Endodermal cell (in vitro differentiated cells): ENCODE results near the gene TARBP1. TPM values are rescaled to one million over a fixed set of nuclear protein-coding genes. Genes with fewer than 3 reads are reported as not detected.

Source experiments
- DNase-seq: peaks from one replicate; pipeline ENCODE4 v3.0.0-alpha.2; 2017
- H3K27ac ChIP-seq: 2 replicates; pipeline ENCODE4 v1.5.1; 2013; ENCODE audit warnings: mild to moderate bottlenecking, low read depth, low read length, moderate library complexity
- H3K27me3 ChIP-seq: 2 replicates; pipeline ENCODE4 v1.6.1; 2013; ENCODE audit warnings: mild to moderate bottlenecking, low read length, moderate library complexity; ENCODE audit not compliant: insufficient read depth, control insufficient read depth, poor library complexity, severe bottlenecking
- H3K36me3 ChIP-seq: 2 replicates; pipeline ENCODE4 v1.7.0; 2013; ENCODE audit warnings: mild to moderate bottlenecking, low read length, moderate library complexity; ENCODE audit not compliant: control insufficient read depth, insufficient read depth
- H3K4me1 ChIP-seq: one replicate; pipeline ENCODE4 v1.7.0; 2013; ENCODE audit warnings: low read length; ENCODE audit not compliant: control insufficient read depth, insufficient read depth
- H3K4me3 ChIP-seq: 2 replicates; pipeline ENCODE4 v1.5.1; 2013; ENCODE audit warnings: mild to moderate bottlenecking, low read length, moderate library complexity
- H3K9ac ChIP-seq: 2 replicates; pipeline ENCODE4 v1.6.1; 2013; ENCODE audit warnings: mild to moderate bottlenecking, low read length, moderate library complexity; ENCODE audit not compliant: poor library complexity, severe bottlenecking; ENCODE audit errors: extremely low read depth
- H3K9me3 ChIP-seq: 2 replicates; pipeline ENCODE4 v1.6.1; 2013; ENCODE audit warnings: mild to moderate bottlenecking, low read length, moderate library complexity; ENCODE audit not compliant: control insufficient read depth
- H3K27ac Mint-ChIP-seq: 2 replicates; pipeline ENCODE4 v1.8.0; 2020; ENCODE audit warnings: mixed read lengths
- H3K27me3 Mint-ChIP-seq: 2 replicates; pipeline ENCODE4 v1.8.0; 2021; ENCODE audit warnings: mild to moderate bottlenecking, mixed read lengths; ENCODE audit not compliant: insufficient read depth
- H3K36me3 Mint-ChIP-seq: 2 replicates; pipeline ENCODE4 v1.8.0; 2020; ENCODE audit warnings: low read depth, mixed read lengths
- H3K4me1 Mint-ChIP-seq: 2 replicates; pipeline ENCODE4 v1.8.0; 2020; ENCODE audit warnings: mixed read lengths
- H3K4me3 Mint-ChIP-seq: 2 replicates; pipeline ENCODE4 v1.8.0; 2020; ENCODE audit warnings: mild to moderate bottlenecking, moderate library complexity, mixed read lengths
- H3K9me3 Mint-ChIP-seq: 2 replicates; pipeline ENCODE4 v1.8.0; 2020; ENCODE audit warnings: mild to moderate bottlenecking, mixed read lengths
- CTCF ChIP-seq: fragments of 200-600 bp; sonication (generic); conservative IDR thresholded peaks from 2 replicates; pipeline ENCODE4 v1.5.0; 2021; ENCODE audit warnings: antibody characterized with exemption, mild to moderate bottlenecking
- WGBS, 2 experiments: methylation state at CpG; one replicate each; pipeline versions ENCODE4 v1.1.5 to v1.1.7; 2013; ENCODE audit warnings: missing lambda C conversion rate in 2 of 2, mixed read lengths in 1 of 2; ENCODE audit not compliant: insufficient coverage in 1 of 2, insufficient read length in 1 of 2; 5-methylcytosine and 5-hydroxymethylcytosine counted together
- total RNA-seq, 2 donors: library from RNA; stranded (reverse); fragmentation: NEBNext Ultra II Directional in 1 of 2; extraction: Animal tissue kit (Norgen Biotek cat#: 25700) in 1 of 2; gene quantifications; 2 replicates in 1 of 2; 3 replicates in 1 of 2; pipeline ENCODE4 v1.2.1, GENCODE V29; 2021

TARBP1 gene
- total RNA-seq, 2 donors from 2014 or later, result 45.3 to 62.4 TPM

DNA sequence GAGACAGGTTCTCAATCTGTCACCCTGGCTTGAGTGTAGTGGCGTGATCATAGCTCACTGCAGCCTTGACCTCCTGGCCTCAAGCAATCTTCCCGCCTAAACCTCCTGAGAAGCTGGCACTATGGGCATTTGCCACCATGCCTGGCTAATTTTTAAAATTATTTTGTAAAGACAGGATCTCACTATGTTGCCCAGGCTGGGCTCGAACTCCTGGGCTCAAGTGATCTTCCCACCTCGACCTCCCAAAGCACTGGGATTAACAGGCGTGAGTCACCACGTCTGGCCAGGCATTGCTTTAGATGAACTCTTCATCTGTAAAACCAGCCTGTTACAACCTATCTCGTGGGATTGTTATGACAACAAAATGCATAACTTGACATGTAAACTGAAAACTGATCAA lies 103.3 kb downstream of the TARBP1 start:
- H3K36me3 Mint-ChIP-seq, result peaks cover 54% of the 10 kb centered on the region
- 94 to 98% methylated on average over 7 of the region's 7 CpGs for WGBS, 2 experiments
- DNase-seq, result no peak
- no peak overlapping the region for H3K27ac ChIP-seq
- H3K9me3 Mint-ChIP-seq, result no peaks in the 10 kb centered on the region
- H3K4me1 Mint-ChIP-seq, result peaks cover 12% of the 10 kb centered on the region
- no peaks in the 10 kb centered on the region for H3K9me3 ChIP-seq
- H3K36me3 ChIP-seq, result peaks cover 50% of the 10 kb centered on the region
- no peaks in the 10 kb centered on the region for H3K27me3 ChIP-seq
- TF ChIP-seq CTCF, result no peak
- no peaks in the 10 kb centered on the region for H3K4me1 ChIP-seq
- no peak overlapping the region for H3K4me3 ChIP-seq
- H3K9ac ChIP-seq, result no peak overlapping the region
- no peaks in the 10 kb centered on the region for H3K27me3 Mint-ChIP-seq
- H3K4me3 Mint-ChIP-seq, result no peak overlapping the region
- H3K27ac Mint-ChIP-seq, result no peak overlapping the region

DNA sequence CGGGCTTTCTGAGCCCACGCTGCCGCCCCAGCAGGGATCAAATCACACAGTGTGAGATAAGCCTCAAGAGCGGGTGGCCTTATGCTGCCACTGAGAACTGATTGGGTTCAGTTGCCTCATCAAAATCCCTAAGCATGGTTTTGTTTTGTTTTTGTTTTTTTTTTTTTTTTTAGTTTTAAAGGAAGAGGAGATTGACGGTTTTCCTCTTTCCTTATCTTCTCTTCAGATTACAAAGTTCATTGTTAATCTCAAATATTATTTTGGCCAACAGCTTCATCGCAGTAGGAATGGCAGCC lies 105.1 kb downstream of the TARBP1 start:
- Histone ChIP-seq H3K36me3 (peaks cover 35% of the 10 kb centered on the region), H3K4me1 (no peaks in the 10 kb centered on the region), H3K27me3 (no peaks in the 10 kb centered on the region), H3K9ac (peak overlapping the region; percentile 87), H3K4me3 (peak overlapping the region; percentile 98), H3K9me3 (no peaks in the 10 kb centered on the region), H3K27ac (peak overlapping the region; percentile 78)
- whole genome bisulfite sequencing, 2 experiments, result 14% methylated on average over 5 of the region's 6 CpGs; no CpG with 5 or more reads in 1 of the 2 experiments
- no peaks in the 10 kb centered on the region for H3K9me3 Mint-ChIP-seq
- H3K27ac Mint-ChIP-seq, result peak overlapping the region; percentile 98
- H3K4me1 Mint-ChIP-seq, result peaks cover 12% of the 10 kb centered on the region
- DNase-seq, result no peak
- H3K4me3 Mint-ChIP-seq, result peak overlapping the region; percentile 98
- H3K36me3 Mint-ChIP-seq, result peaks cover 37% of the 10 kb centered on the region
- TF ChIP-seq CTCF, result no peak
- H3K27me3 Mint-ChIP-seq, result peaks cover 4% of the 10 kb centered on the region

- TF ChIP-seq CTCF, result peak; percentile 21
- Histone ChIP-seq H3K9ac (peak within 1 kb of the TSS; percentile 87), H3K4me1 (no peaks in the 10 kb centered on the region), H3K36me3 (peaks cover 31% of the 10 kb centered on the region), H3K27ac (peak within 1 kb of the TSS; percentile 78), H3K4me3 (peak within 1 kb of the TSS; percentile 98), H3K9me3 (no peaks in the 10 kb centered on the region), H3K27me3 (no peaks in the 10 kb centered on the region)
- peaks cover 4% of the 10 kb centered on the region for H3K27me3 Mint-ChIP-seq
- 0% methylated on average over 37 to 62 of the region's 62 CpGs for WGBS, 2 experiments
- peak within 1 kb of the TSS; percentile 98 for H3K4me3 Mint-ChIP-seq
- H3K4me1 Mint-ChIP-seq, result peaks cover 12% of the 10 kb centered on the region
- peak within 1 kb of the TSS; percentile 98 for H3K27ac Mint-ChIP-seq
- no peaks in the 10 kb centered on the region for H3K9me3 Mint-ChIP-seq
- peaks cover 33% of the 10 kb centered on the region for H3K36me3 Mint-ChIP-seq
- DNase-seq, result peak; percentile 95
Observed at GRCh38 chr1:234373064-234373958, 105.7 kb downstream of the TARBP1 start, which contains the start of gene COA6. COA6 (plus strand) TSS chr1:234373456; CDS start chr1:234373467, 11 bp downstream.
